LNCaP clone FGC (cell line): ENCODE data around the gene HK2.

Experiments used
- DNase-seq: peaks from one replicate; pipeline ENCODE4 v3.0.0-alpha.2; 2011; ENCODE audit warnings: low read depth
- H3K4me3 ChIP-seq: 2 replicates; pipeline ENCODE4 v1.5.1; 2011; ENCODE audit warnings: mild to moderate bottlenecking, low read depth, low read length, control low read depth
- CTCF ChIP-seq: IDR thresholded peaks from 2 replicates; pipeline ENCODE4 v1.5.1; 2012; ENCODE audit warnings: mild to moderate bottlenecking; ENCODE audit not compliant: control insufficient read depth, insufficient read depth; ENCODE audit errors: extremely low read depth

The HK2 gene

GRCh38 chr2:74878551-74878950, 44.6 kb downstream of the HK2 start:
- no peak for TF ChIP-seq CTCF
- no peak overlapping the region for H3K4me3 ChIP-seq
- no peak for DNase-seq

GRCh38 chr2:74880054-74880728, 46.3 kb downstream of the HK2 start:
- DNase-seq: no peak
- no peak for TF ChIP-seq CTCF
- H3K4me3 ChIP-seq: no peak overlapping the region

GRCh38 chr2:74881176-74881575, 47.2 kb downstream of the HK2 start:
- TF ChIP-seq CTCF: no peak
- DNase-seq: no peak
- no peak overlapping the region for H3K4me3 ChIP-seq

GRCh38 chr2:74881626-74882298, 47.8 kb downstream of the HK2 start:
- no peak overlapping the region for H3K4me3 ChIP-seq
- no peak for TF ChIP-seq CTCF
- no peak for DNase-seq

GRCh38 chr2:74882299-74882687, 48.4 kb downstream of the HK2 start:
- H3K4me3 ChIP-seq: no peak overlapping the region
- DNase-seq: no peak

GRCh38 chr2:74883011-74883410, 49.1 kb downstream of the HK2 start:
- no peak overlapping the region for H3K4me3 ChIP-seq

More at GRCh38 chr2:74882299-74882687, 48.4 kb downstream of the HK2 start:
- TF ChIP-seq CTCF: no peak

More at GRCh38 chr2:74883011-74883410, 49.1 kb downstream of the HK2 start:
- TF ChIP-seq CTCF: no peak
- DNase-seq: no peak
